K562 (cell line): Measurements from ENCODE around the gene LSS.

Source experiments
- CHAMP1 ChIP-seq: fragments of 450-650 bp; IDR thresholded peaks from 2 replicates; pipeline ENCODE4 v1.6.1; 2016; ENCODE audit warnings: mild to moderate bottlenecking
- EZH2 ChIP-seq: IDR thresholded peaks from 2 replicates; pipeline ENCODE4 v1.6.1; 2012; ENCODE audit warnings: low read depth, mild to moderate bottlenecking, inconsistent platforms, low read length, borderline replicate concordance
- FOXP1 ChIP-seq: sonication (generic); formaldehyde crosslinking; IDR thresholded peaks from 2 replicates; pipeline ENCODE4 v1.8.0; 2022; ENCODE audit warnings: mild to moderate bottlenecking, missing genetic modification reagents
- GATAD2A ChIP-seq: fragments of 450-650 bp; IDR thresholded peaks from 2 replicates; pipeline ENCODE4 v1.6.1; 2017
- NR3C1 ChIP-seq: sonication (generic); formaldehyde crosslinking; IDR thresholded peaks from 2 replicates; pipeline ENCODE4 v1.8.1; 2022; ENCODE audit warnings: missing genetic modification reagents
- POLR2A ChIP-seq: fragments of 450-650 bp; conservative IDR thresholded peaks from 2 replicates; pipeline ENCODE4 v1.6.1; 2016
- SMAD4 ChIP-seq: fragments of 250-450 bp; sonication (Bioruptor Pico); conservative IDR thresholded peaks from 2 replicates; pipeline ENCODE4 v1.8.0; 2021; ENCODE audit warnings: inconsistent platforms, mild to moderate bottlenecking, moderate library complexity
- ZFPM2 ChIP-seq: fragments of 250-450 bp; sonication (Bioruptor Pico); IDR thresholded peaks from 2 replicates; pipeline ENCODE4 v1.5.1; 2022; ENCODE audit warnings: mild to moderate bottlenecking
- ZNF143 ChIP-seq: sonication (generic); formaldehyde crosslinking; IDR thresholded peaks from 2 replicates; pipeline ENCODE4 v1.9.0; 2022; ENCODE audit warnings: mild to moderate bottlenecking, missing genetic modification reagents
- ZNF280B ChIP-seq: fragments of 250-450 bp; sonication (Bioruptor Pico); IDR thresholded peaks from 2 replicates; pipeline ENCODE4 v1.5.1; 2021; ENCODE audit warnings: mild to moderate bottlenecking
- ZNF512 ChIP-seq: IDR thresholded peaks from 2 replicates; pipeline ENCODE4 v1.6.1; 2016; ENCODE audit warnings: missing genetic modification characterization, missing compliant biosample characterization
- ZSCAN29 ChIP-seq: fragments of 450-650 bp; IDR thresholded peaks from 2 replicates; pipeline ENCODE4 v1.6.1; 2017

DNA sequence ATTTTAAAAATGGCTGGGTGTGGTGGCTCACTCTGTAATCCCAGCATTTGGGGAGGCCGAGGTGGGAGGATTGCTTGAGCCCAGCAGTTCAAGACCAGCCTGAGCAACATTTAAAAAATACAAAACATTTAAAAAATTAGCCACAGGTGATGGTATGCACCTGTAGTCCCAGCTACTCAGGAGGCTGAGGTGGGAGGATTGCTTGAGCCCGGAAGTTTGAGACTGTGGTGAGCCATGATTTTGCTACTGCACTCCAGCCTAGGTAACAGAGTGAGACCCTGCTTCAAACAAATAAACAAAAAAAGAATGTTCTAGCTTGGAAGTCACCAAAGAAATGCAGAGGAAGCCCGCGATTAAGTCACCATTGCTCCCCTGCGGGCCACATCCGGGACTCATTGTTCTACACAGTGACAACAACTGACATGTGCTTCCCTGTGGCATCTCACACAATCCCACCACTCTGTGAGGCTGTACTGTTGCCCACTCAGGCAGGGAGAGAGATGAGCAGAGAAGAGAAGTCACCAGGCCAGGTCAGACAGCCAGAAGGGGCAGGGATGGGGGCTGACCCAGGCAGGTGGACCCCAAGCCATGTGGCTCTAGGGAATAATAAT is 25.9 kb downstream of the LSS start:
- TF ChIP-seq CHAMP1 (no peak), ZSCAN29 (no peak), ZNF280B (CRISPR knock-in tag) (no peak), ZFPM2 (CRISPR knock-in tag) (no peak), EZH2 (no peak), SMAD4 (CRISPR knock-in tag) (no peak), GATAD2A (no peak), ZNF512 (tag) (no peak), POLR2A (no peak), FOXP1 (no peak), NR3C1 (CRISPR knock-in tag) (no peak), ZNF143 (CRISPR knock-in tag) (no peak)
